ENCODE data around the gene PPP1R10.

DNA sequence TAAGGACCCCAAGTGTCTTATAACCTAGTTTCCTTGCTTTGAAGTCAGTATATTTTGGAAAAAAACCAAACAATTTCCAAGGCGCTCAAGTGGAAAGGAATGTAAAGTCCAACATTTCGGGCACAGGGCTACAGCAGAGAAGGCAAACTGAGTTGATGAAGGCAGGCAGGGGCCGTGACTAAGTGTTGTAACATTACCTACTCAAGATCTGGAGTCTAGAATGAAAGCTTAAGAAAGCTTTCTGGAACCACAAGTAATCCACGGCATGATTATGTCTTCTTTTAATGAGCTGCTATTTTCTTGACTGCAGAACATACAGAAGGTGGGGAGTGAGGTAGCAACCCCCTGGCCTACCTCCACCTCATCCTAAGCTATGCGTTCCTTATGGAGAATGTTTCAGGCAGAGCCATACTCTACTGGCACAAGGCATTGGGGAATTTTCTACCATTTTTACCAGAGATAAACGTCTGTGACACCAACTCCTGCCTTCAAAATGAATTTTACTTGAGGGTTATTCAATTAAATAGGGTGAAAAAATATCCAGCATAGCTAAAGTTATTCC lies 4.3 kb downstream of the PPP1R10 start:
- TF ChIP-seq, protein P1, sequence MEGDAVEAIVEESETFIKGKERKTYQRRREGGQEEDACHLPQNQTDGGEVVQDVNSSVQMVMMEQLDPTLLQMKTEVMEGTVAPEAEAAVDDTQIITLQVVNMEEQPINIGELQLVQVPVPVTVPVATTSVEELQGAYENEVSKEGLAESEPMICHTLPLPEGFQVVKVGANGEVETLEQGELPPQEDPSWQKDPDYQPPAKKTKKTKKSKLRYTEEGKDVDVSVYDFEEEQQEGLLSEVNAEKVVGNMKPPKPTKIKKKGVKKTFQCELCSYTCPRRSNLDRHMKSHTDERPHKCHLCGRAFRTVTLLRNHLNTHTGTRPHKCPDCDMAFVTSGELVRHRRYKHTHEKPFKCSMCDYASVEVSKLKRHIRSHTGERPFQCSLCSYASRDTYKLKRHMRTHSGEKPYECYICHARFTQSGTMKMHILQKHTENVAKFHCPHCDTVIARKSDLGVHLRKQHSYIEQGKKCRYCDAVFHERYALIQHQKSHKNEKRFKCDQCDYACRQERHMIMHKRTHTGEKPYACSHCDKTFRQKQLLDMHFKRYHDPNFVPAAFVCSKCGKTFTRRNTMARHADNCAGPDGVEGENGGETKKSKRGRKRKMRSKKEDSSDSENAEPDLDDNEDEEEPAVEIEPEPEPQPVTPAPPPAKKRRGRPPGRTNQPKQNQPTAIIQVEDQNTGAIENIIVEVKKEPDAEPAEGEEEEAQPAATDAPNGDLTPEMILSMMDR (IDR thresholded peaks at IDR 0.05 in 8 of 11, conservative IDR thresholded peaks at IDR 0.05 in 3 of 11): no peak
- peak in 1 of 3 donors; percentile 74 for TF ChIP-seq POLR2AphosphoS5 (IDR thresholded peaks at IDR 0.05)
